K562 (cell line): ENCODE data around the gene CS. TPM values are rescaled to one million over a fixed set of nuclear protein-coding genes. Genes with fewer than 3 reads are reported as not detected.

Experiments
- C11orf30 ChIP-seq: fragments of 450-650 bp; IDR thresholded peaks from 2 replicates; pipeline ENCODE4 v1.6.1; 2016; ENCODE audit warnings: low read depth, mild to moderate bottlenecking
- CAMTA2 ChIP-seq: fragments of 250-450 bp; sonication (Bioruptor Pico); conservative IDR thresholded peaks from 2 replicates; pipeline ENCODE4 v1.5.1; 2022
- CC2D1A ChIP-seq: fragments of 450-650 bp; IDR thresholded peaks from 2 replicates; pipeline ENCODE4 v1.6.1; 2017; ENCODE audit warnings: mild to moderate bottlenecking
- CHAMP1 ChIP-seq: fragments of 450-650 bp; IDR thresholded peaks from 2 replicates; pipeline ENCODE4 v1.6.1; 2016; ENCODE audit warnings: mild to moderate bottlenecking
- CREB5 ChIP-seq: fragments of 250-450 bp; sonication (Bioruptor Pico); IDR thresholded peaks from 2 replicates; pipeline ENCODE4 v1.5.0; 2020; ENCODE audit warnings: mild to moderate bottlenecking
- EWSR1 ChIP-seq: fragments of 450-650 bp; IDR thresholded peaks from 2 replicates; pipeline ENCODE4 v1.6.1; 2018; ENCODE audit warnings: borderline replicate concordance, mild to moderate bottlenecking, low read depth, moderate library complexity; ENCODE audit not compliant: partially characterized antibody
- FOXM1 ChIP-seq, 2 experiments: fragments of 450-650 bp in 1 of 2; sonication (generic) in 1 of 2; formaldehyde crosslinking in 1 of 2; IDR thresholded peaks; 2 replicates each; pipeline versions ENCODE4 v1.6.1 to v1.9.0; 2017 to 2022; ENCODE audit warnings: low read depth in 2 of 2, mild to moderate bottlenecking in 2 of 2, missing genetic modification reagents in 1 of 2, moderate library complexity in 1 of 2
- HDAC3 ChIP-seq: fragments of 450-650 bp; IDR thresholded peaks from 2 replicates; pipeline ENCODE4 v1.6.1; 2018; ENCODE audit warnings: borderline replicate concordance, mild to moderate bottlenecking, moderate library complexity; ENCODE audit not compliant: partially characterized antibody
- ILF3 ChIP-seq: fragments of 450-650 bp; IDR thresholded peaks from 2 replicates; pipeline ENCODE4 v1.6.1; 2018; ENCODE audit warnings: antibody characterized with exemption, mild to moderate bottlenecking, moderate library complexity, borderline replicate concordance
- PYGO2 ChIP-seq: fragments of 450-650 bp; IDR thresholded peaks from 2 replicates; pipeline ENCODE4 v1.6.1; 2016; ENCODE audit warnings: mild to moderate bottlenecking, missing genetic modification characterization, moderate library complexity, missing compliant biosample characterization
- SAFB ChIP-seq: fragments of 200-400 bp; formaldehyde crosslinking; IDR thresholded peaks from 2 replicates; pipeline ENCODE4 v1.6.1; 2017; ENCODE audit warnings: low read depth, low read length, borderline replicate concordance
- SREBF1 ChIP-seq: fragments of 150-350 bp; IDR thresholded peaks from 2 replicates; pipeline ENCODE4 v1.6.1; 2014; ENCODE audit warnings: antibody characterized with exemption, low read depth, low read length, borderline replicate concordance
- TAF7 ChIP-seq: fragments of 450-650 bp; IDR thresholded peaks from 2 replicates; pipeline ENCODE4 v1.6.1; 2016; ENCODE audit warnings: missing genetic modification characterization, missing compliant biosample characterization
- TAL1 ChIP-seq: fragments of 450-650 bp; IDR thresholded peaks from 2 replicates; pipeline ENCODE4 v1.6.1; 2016; ENCODE audit warnings: mild to moderate bottlenecking
- U2AF2 ChIP-seq: fragments of 200-400 bp; formaldehyde crosslinking; optimal IDR thresholded peaks from 2 replicates; pipeline ENCODE3; 2017; ENCODE audit warnings: low read depth, mild to moderate bottlenecking, low read length
- XRCC5 ChIP-seq: fragments of 200-400 bp; formaldehyde crosslinking; IDR thresholded peaks from 2 replicates; pipeline ENCODE4 v1.6.1; 2017; ENCODE audit warnings: low read depth, mild to moderate bottlenecking, low read length
- YY1 ChIP-seq, 3 experiments: IDR thresholded peaks; 2 replicates each; pipeline ENCODE4 v1.6.1; 2011; ENCODE audit warnings: low read length in 2 of 3, mild to moderate bottlenecking in 2 of 3, moderate library complexity in 2 of 3, borderline replicate concordance in 1 of 3, control low read depth in 1 of 3, low read depth in 1 of 3; ENCODE audit not compliant: insufficient read depth in 3 of 3, insufficient replicate concordance in 2 of 3, control insufficient read depth in 1 of 3, insufficient read length in 1 of 3; ENCODE audit errors: extremely low read depth in 1 of 3
- ZC3H4 ChIP-seq: sonication (generic); formaldehyde crosslinking; IDR thresholded peaks from 2 replicates; pipeline ENCODE4 v1.9.0; 2021; ENCODE audit warnings: missing genetic modification reagents, borderline replicate concordance
- ZFP36 ChIP-seq: fragments of 150-350 bp; IDR thresholded peaks from 2 replicates; pipeline ENCODE4 v1.6.1; 2018; ENCODE audit warnings: low read length, low read depth; ENCODE audit not compliant: partially characterized antibody
- polyA plus RNA-seq, 8 experiments: library from polyadenylated mRNA; depleted of rRNA in 4 of 8; stranded (reverse) in 5 of 8; unstranded in 3 of 8; fragments of >200 nt; fragmentation: Nextera tagmentation in 2 of 8; fragmentation: Illumina TruSeq in 1 of 8; extraction: Ambion mirVana in 2 of 8; extraction: Trizol in 1 of 8; gene quantifications; 2 replicates each; pipeline versions ENCODE4 v1.2.1 to v1.2.3, GENCODE V29; 2011 to 2014; ENCODE audit warnings: inconsistent platforms in 1 of 8, missing spikeins in 1 of 8
- total RNA-seq, 7 experiments: library from RNA; depleted of rRNA in 6 of 7; stranded (reverse); fragments of >200 nt in 6 of 7; fragmentation: Illumina TruSeq in 2 of 7; extraction: Trizol in 2 of 7; gene quantifications; 2 replicates each; pipeline versions ENCODE4 v1.2.1 to v1.2.3, GENCODE V29; 2011 to 2021; ENCODE audit warnings: low replicate concordance in 1 of 7
- TF ChIP-seq, protein P1 (sequence below): sonication (generic); formaldehyde crosslinking; IDR thresholded peaks from 2 replicates; pipeline ENCODE4 v1.8.0; 2022; ENCODE audit warnings: mild to moderate bottlenecking, low read depth, missing genetic modification reagents

The CS gene
- total and polyA plus RNA-seq, 9 of the 15 experiments (the other 6 are each of a cell fraction or from before 2014, with no cell fraction given) = 99.9 to 390 (median 149) TPM

GRCh38 chr12:56336361-56337167 lies 36.4 kb upstream of the CS start (continued):
- no peak for TF ChIP-seq CHAMP1
- no peak for TF ChIP-seq PYGO2 (tag)
- no peak for TF ChIP-seq ZC3H4
- peak in 1 of 3 experiments; percentile 20 for TF ChIP-seq YY1 (IDR thresholded peaks at IDR 0.05; ENCODE audit: borderline replicate concordance in 1 of 3, control insufficient read depth in 1 of 3, extremely low read depth in 1 of 3, insufficient read depth in 3 of 3, insufficient read length in 1 of 3, insufficient replicate concordance in 2 of 3, low read depth in 1 of 3, low read length in 2 of 3)
- no peak for TF ChIP-seq U2AF2
- 0 out of 2 replicates have a peak, but pooled peaks have one; percentile 27 for TF ChIP-seq TAL1
- TF ChIP-seq HDAC3 = peak; percentile 66
- TF ChIP-seq CAMTA2 (CRISPR knock-in tag) = no peak
- no peak for TF ChIP-seq ZFP36
- TF ChIP-seq FOXM1 (IDR thresholded peaks at IDR 0.05; ENCODE audit: low read depth) = peak; percentile 65; the same call in 1 of the 2 replicates
- TF ChIP-seq FOXM1 (CRISPR knock-in tag; IDR thresholded peaks at IDR 0.05; ENCODE audit: low read depth) = no peak
- no peak for TF ChIP-seq EWSR1
- peak; percentile 77; the same call in 1 of the 2 replicates for TF ChIP-seq SREBF1
- no peak for TF ChIP-seq XRCC5
- no peak for TF ChIP-seq C11orf30
- TF ChIP-seq, protein P1, sequence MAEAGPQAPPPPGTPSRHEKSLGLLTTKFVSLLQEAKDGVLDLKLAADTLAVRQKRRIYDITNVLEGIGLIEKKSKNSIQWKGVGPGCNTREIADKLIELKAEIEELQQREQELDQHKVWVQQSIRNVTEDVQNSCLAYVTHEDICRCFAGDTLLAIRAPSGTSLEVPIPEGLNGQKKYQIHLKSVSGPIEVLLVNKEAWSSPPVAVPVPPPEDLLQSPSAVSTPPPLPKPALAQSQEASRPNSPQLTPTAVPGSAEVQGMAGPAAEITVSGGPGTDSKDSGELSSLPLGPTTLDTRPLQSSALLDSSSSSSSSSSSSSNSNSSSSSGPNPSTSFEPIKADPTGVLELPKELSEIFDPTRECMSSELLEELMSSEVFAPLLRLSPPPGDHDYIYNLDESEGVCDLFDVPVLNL (CRISPR knock-in tag) = no peak
- peak; percentile 9; the same call in 1 of the 2 replicates for TF ChIP-seq CC2D1A
- TF ChIP-seq CREB5 (CRISPR knock-in tag) = no peak; the same call in 1 of the 2 replicates
- TF ChIP-seq SAFB = no peak
- no peak for TF ChIP-seq ILF3
- no peak for TF ChIP-seq TAF7 (tag)
